Vagina (tissue), 2 donors: ENCODE data around the gene CDCA7L. TPM values are rescaled to one million over a fixed set of nuclear protein-coding genes. Genes with fewer than 3 reads are reported as not detected.

ENCODE experiments used
- DNase-seq, 2 donors: peaks; one replicate each; pipeline ENCODE4 v3.0.0-alpha.2; 2017; ENCODE audit errors: extremely low spot score in 2 of 2
- H3K27ac ChIP-seq: fragments of 200-600 bp; sonication (generic); one replicate; pipeline ENCODE4 v1.5.1; 2019
- H3K27me3 ChIP-seq: fragments of 200-600 bp; sonication (generic); one replicate; pipeline ENCODE4 v1.5.1; 2019
- H3K36me3 ChIP-seq, 2 donors: fragments of 200-600 bp; sonication (generic); one replicate each; pipeline ENCODE4 v1.5.1; 2017 to 2019
- H3K4me1 ChIP-seq: fragments of 200-600 bp; sonication (generic); one replicate; pipeline ENCODE4 v1.5.1; 2019
- H3K4me3 ChIP-seq, 2 donors: fragments of 200-600 bp; sonication (generic); 1 replicate in 1 of 2; 2 replicates in 1 of 2; pipeline ENCODE4 v1.5.1; 2016 to 2019
- H3K9me3 ChIP-seq: fragments of 200-600 bp; sonication (generic); one replicate; pipeline ENCODE4 v1.5.1; 2019
- POLR2A ChIP-seq, 2 donors: fragments of 450-650 bp; IDR thresholded peaks; one replicate each; pipeline ENCODE4 v1.6.1; 2017; ENCODE audit warnings: antibody characterized with exemption in 2 of 2, mild to moderate bottlenecking in 2 of 2, moderate library complexity in 2 of 2
- POLR2AphosphoS5 ChIP-seq, 2 donors: sonication (generic); formaldehyde crosslinking; IDR thresholded peaks; one replicate each; pipeline ENCODE4 v1.9.0; 2017; ENCODE audit warnings: antibody characterized with exemption in 2 of 2, mild to moderate bottlenecking in 2 of 2, low read depth in 1 of 2; ENCODE audit not compliant: insufficient read depth in 1 of 2
- intact Hi-C: fragments of 100-400 bp; cut with DNase I; formaldehyde crosslinking; loops from one replicate; pipeline ENCODE4 v1.15.1; 2023
- total RNA-seq: library from RNA; depleted of rRNA; stranded (reverse); fragments of >200 nt; gene quantifications from one replicate; pipeline ENCODE4 v1.2.3, GENCODE V29; 2016
- TF ChIP-seq, protein P1 (sequence below), 3 experiments: fragments of 450-650 bp in 2 of 3; fragments of 200-600 bp in 1 of 3; sonication (generic) in 1 of 3; IDR thresholded peaks; one replicate each; pipeline ENCODE4 v1.5.1; 2017 to 2019; ENCODE audit warnings: antibody characterized with exemption in 3 of 3, mild to moderate bottlenecking in 2 of 3, moderate library complexity in 2 of 3

CDCA7L gene
- total RNA-seq, 1 donor from 2014 or later, result 44.0 TPM

- no peak overlapping the region for H3K27ac ChIP-seq
- H3K4me1 ChIP-seq, result no peaks in the 10 kb centered on the region
- no peak for TF ChIP-seq POLR2A (IDR thresholded peaks at IDR 0.05)
- TF ChIP-seq, protein P1, sequence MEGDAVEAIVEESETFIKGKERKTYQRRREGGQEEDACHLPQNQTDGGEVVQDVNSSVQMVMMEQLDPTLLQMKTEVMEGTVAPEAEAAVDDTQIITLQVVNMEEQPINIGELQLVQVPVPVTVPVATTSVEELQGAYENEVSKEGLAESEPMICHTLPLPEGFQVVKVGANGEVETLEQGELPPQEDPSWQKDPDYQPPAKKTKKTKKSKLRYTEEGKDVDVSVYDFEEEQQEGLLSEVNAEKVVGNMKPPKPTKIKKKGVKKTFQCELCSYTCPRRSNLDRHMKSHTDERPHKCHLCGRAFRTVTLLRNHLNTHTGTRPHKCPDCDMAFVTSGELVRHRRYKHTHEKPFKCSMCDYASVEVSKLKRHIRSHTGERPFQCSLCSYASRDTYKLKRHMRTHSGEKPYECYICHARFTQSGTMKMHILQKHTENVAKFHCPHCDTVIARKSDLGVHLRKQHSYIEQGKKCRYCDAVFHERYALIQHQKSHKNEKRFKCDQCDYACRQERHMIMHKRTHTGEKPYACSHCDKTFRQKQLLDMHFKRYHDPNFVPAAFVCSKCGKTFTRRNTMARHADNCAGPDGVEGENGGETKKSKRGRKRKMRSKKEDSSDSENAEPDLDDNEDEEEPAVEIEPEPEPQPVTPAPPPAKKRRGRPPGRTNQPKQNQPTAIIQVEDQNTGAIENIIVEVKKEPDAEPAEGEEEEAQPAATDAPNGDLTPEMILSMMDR (IDR thresholded peaks at IDR 0.05), result no peak
- no peak for TF ChIP-seq POLR2AphosphoS5 (IDR thresholded peaks at IDR 0.05; ENCODE audit: insufficient read depth in 1 of 2, low read depth in 1 of 2)
- intact Hi-C loops, result no loop called here
- no peaks in the 10 kb centered on the region for H3K27me3 ChIP-seq
- no peaks in the 10 kb centered on the region for H3K36me3 ChIP-seq
- no peaks in the 10 kb centered on the region for H3K9me3 ChIP-seq
- DNase-seq, result no peak
- no peak overlapping the region for H3K4me3 ChIP-seq
Observed at GRCh38 chr7:21851559-21851967, 94.1 kb downstream of the CDCA7L start.
